Ovary (tissue), 3 donors: ENCODE measurements around the gene RASAL2.

Source experiments
- CTCF ChIP-seq, 3 donors: fragments of 450-650 bp in 2 of 3; fragments of 200-600 bp in 1 of 3; IDR thresholded peaks; one replicate each; pipeline versions ENCODE4 v1.5.1 to v1.8.0; 2016 to 2022; ENCODE audit warnings: antibody characterized with exemption in 3 of 3, mild to moderate bottlenecking in 1 of 3
- EP300 ChIP-seq: sonication (generic); formaldehyde crosslinking; IDR thresholded peaks from one replicate; pipeline ENCODE4 v1.6.1; 2017; ENCODE audit warnings: antibody characterized with exemption
- POLR2A ChIP-seq: fragments of 450-650 bp; IDR thresholded peaks from one replicate; pipeline ENCODE4 v1.6.1; 2017; ENCODE audit warnings: antibody characterized with exemption, mild to moderate bottlenecking, moderate library complexity
- donor health status: DM: no; HTN: no; CAD: no.

GRCh38 chr1:178263341-178263740, 169.4 kb downstream of the RASAL2 start:
- TF ChIP-seq CTCF (IDR thresholded peaks at IDR 0.05) = no peak
- TF ChIP-seq POLR2A = no peak
- TF ChIP-seq EP300 = no peak
